Measurements from ENCODE around the gene DHX16. TPM values are rescaled to one million over a fixed set of nuclear protein-coding genes. Genes with fewer than 3 reads are reported as not detected.
A peak's percentile ranks its signal among the peaks of the same experiment; 100 is the strongest.

DHX16 gene
- total and polyA plus RNA-seq, 2 experiments from 2014 or later, result 16.0 to 31.3 TPM

GRCh38 chr6:30681766-30682142 is 8.9 kb upstream of the DHX16 start:
- peak overlapping the region; percentile 76 for H3K4me2 ChIP-seq
- Mint-ChIP-seq H3K27me3 (ENCODE audit: insufficient read depth, low read depth, poor library complexity) (peaks cover 16% of the 10 kb centered on the region), H3K4me3 (peak overlapping the region; percentile 63), H3K9me3 (no peaks in the 10 kb centered on the region; the same call in 2 of the 3 replicates), H3K4me1 (peaks cover 57% of the 10 kb centered on the region), H3K36me3 (ENCODE audit: low read depth) (peaks cover 21% of the 10 kb centered on the region), H3K27ac (peak overlapping the region; percentile 39)
- H3K27ac ChIP-seq (ENCODE audit: low read depth), result no peak overlapping the region; the same call in 1 of the 2 replicates
- H3K36me3 ChIP-seq (ENCODE audit: insufficient read depth), result no peaks in the 10 kb centered on the region
- H2AFZ ChIP-seq, result no peak overlapping the region
- peaks cover 45% of the 10 kb centered on the region for H3K4me1 ChIP-seq (ENCODE audit: insufficient read depth)
- no peak for DNase-seq (ENCODE audit: low spot score)
- H3K4me3 ChIP-seq, result no peak overlapping the region
- no peak for ATAC-seq
- 0 out of 2 replicates have a peak, but pooled peaks cover 9% of the 10 kb centered on the region for H3F3A ChIP-seq (replicated peaks; ENCODE audit: low read depth)
- H3K27me3 ChIP-seq (ENCODE audit: insufficient read depth), result 0 out of 2 replicates have a peak, but pooled peaks cover 5% of the 10 kb centered on the region
- H3K79me2 ChIP-seq (replicated peaks; ENCODE audit: insufficient read depth), result peaks cover 22% of the 10 kb centered on the region
- no peaks in the 10 kb centered on the region for H3K9me2 ChIP-seq (ENCODE audit: insufficient read depth)
- no peak for TF ChIP-seq REST (IDR thresholded peaks at IDR 0.05; ENCODE audit: unreplicated experiment)
- no peak for TF ChIP-seq EZH2 (IDR thresholded peaks at IDR 0.05; ENCODE audit: low read depth, unreplicated experiment)
- TF ChIP-seq CREB1 (CRISPR knock-in tag; IDR thresholded peaks at IDR 0.05; ENCODE audit: low read depth), result no peak
- no peak for TF ChIP-seq ZNF114 (CRISPR knock-in tag; IDR thresholded peaks at IDR 0.05)
- no peak for TF ChIP-seq POLR2AphosphoS5 (IDR thresholded peaks at IDR 0.05; ENCODE audit: low read depth)
- no peak for TF ChIP-seq ETS1 (IDR thresholded peaks at IDR 0.05)
- TF ChIP-seq EZH2phosphoT487 (IDR thresholded peaks at IDR 0.05; ENCODE audit: unreplicated experiment), result no peak
- TF ChIP-seq ZNF331 (CRISPR knock-in tag; IDR thresholded peaks at IDR 0.05; ENCODE audit: low read depth), result no peak
- TF ChIP-seq ZNF462 (CRISPR knock-in tag; IDR thresholded peaks at IDR 0.05), result no peak
- no peak for TF ChIP-seq CTCF (conservative IDR thresholded peaks at IDR 0.05; ENCODE audit: low read depth in 2 of 2)
- TF ChIP-seq NANOG (IDR thresholded peaks at IDR 0.05; ENCODE audit: borderline replicate concordance), result no peak
- TF ChIP-seq JUNB (IDR thresholded peaks at IDR 0.05; ENCODE audit: unreplicated experiment), result no peak
- no peak for TF ChIP-seq STAT1 (IDR thresholded peaks at IDR 0.05; ENCODE audit: unreplicated experiment)
- no peaks in the 10 kb centered on the region; the same call in 1 of the 2 replicates for H4K20me1 ChIP-seq (replicated peaks; ENCODE audit: insufficient read depth)

All from GM23338 (cell line).